ENCODE results near the gene LYSMD3.

Gene LYSMD3

DNA sequence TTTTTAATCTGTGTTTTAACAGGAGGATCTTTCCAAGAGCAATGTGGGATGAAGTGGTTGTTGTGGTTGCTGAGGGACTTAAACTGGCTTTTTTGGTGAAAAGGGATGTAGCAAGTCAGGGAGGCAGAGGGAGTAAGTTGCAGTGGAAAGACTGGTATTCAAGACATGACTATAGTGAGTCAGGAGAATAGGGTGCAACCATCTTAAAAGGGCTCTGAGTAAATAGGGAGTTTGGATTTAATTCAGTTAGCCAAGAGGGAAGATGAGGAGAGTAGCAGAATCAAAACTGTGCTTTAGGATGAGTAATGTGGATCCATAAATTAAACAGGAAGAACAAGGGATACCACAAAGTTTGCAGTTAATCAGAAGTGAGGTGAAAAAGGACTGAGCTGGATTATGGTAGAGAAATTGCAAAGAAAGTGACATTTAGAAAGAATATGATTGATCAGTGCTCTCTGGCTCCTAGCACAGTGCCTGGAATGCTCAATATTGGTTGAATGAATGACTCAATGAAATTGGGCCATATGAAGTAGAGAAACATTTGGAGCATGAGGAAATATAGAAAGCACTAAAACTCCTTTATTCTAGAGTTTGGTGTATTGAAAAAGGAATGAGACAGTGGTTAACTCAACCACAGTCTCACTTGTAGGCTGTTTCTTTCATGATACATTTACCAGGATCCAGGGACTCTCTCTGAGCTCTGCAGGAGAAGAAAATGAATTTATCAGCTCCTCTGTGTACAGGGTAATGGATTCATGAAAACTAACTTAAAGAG lies 49.6 kb downstream of the LYSMD3 start:
- DNase-seq, result no peak

DNA sequence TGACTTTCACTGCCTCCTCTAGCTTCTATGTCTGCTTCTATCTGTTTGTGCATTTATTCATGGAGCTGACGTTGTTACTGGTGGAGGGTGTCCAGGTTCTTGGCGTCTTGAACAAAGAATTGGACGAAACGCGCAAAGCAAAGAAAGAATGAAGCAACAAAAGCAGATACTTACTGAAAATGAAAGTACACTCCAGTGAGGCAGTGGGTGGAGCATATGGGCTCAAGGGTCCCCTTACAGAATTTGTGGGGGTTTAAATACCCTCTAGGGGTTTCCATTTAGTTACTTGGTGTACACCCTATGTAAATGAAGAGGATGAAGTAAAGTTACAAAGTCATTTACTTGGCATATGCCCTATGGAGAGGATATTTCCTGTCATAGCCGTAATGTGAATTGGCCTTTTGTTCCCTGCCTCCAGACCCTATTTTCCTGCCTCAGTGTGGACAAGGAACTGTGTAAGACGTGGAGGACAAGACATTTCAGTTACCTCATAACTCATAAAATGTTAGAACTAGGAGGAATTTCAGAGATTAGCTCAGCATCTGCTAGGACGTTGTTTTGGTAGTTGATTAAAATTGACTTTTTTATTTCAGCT lies 51.7 kb downstream of the LYSMD3 start:
- no peak for DNase-seq

DNA sequence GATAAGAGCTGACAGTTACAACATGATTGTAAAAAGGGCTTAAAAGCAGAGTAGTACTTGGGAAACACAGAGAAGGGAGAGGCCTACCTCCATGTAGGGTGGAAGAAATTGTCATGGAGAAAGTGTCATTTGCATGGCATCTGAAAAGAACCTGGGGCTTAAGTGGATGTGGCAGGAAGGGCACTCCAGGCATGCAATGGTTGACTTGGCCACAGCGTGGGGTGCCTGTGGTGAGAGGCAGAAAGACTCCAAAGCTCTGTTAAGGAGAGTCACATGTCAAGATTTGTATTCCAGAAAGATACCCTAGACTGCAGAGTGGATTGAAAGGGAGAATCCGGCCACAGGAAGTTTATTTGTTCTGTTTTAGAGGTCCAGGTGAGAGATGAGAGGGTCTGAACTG lies 52.3 kb downstream of the LYSMD3 start:
- peak; percentile 43 to 66 for DNase-seq

DNA sequence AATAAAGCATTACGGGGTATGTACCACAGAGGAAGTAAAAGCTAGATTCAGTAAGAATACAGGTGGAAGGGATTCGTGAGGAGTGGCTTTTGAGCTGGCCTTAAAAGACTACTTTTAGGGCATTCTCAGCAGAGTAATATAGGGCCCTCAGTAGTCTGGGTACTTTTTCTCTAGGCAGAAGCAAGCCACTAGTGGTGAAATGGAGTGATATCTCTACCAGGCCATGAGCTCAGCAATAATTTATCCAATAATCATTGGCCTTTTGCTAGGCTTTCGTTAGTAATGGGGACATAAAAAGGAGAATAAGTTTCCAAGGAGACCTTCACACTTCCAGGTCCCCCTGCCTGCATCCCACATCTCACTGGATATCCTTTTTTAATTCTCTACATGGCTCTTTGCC lies 53.0 kb downstream of the LYSMD3 start:
- DNase-seq, result no peak

DNA sequence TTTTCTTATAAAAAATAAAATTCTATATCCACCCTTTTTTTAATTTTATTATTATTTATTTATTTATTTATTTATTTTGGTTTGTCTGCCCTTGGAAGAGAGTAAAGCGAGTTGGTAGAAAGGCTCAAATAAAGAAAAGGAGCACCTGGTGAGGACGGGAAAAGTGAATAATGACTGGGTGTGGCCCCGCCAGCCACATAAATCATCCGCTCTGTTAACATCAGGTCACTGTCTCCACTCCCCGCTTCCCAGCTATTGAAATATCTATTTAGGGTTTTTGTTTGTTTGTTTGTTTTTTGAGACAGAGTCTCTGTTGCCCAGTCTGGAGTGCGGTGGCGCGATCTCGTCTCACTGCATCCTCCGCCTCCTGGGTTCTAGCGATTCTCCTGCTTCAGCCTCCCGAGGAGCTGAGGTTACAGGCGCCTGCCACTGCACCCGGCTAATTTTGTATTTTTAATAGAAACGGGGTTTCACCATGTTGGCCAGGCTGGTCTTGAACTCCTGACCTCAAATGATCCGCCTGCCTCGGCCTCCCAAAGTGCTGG lies 53.9 kb downstream of the LYSMD3 start:
- DNase-seq, result peak in 1 of 2 experiments; percentile 1

DNA sequence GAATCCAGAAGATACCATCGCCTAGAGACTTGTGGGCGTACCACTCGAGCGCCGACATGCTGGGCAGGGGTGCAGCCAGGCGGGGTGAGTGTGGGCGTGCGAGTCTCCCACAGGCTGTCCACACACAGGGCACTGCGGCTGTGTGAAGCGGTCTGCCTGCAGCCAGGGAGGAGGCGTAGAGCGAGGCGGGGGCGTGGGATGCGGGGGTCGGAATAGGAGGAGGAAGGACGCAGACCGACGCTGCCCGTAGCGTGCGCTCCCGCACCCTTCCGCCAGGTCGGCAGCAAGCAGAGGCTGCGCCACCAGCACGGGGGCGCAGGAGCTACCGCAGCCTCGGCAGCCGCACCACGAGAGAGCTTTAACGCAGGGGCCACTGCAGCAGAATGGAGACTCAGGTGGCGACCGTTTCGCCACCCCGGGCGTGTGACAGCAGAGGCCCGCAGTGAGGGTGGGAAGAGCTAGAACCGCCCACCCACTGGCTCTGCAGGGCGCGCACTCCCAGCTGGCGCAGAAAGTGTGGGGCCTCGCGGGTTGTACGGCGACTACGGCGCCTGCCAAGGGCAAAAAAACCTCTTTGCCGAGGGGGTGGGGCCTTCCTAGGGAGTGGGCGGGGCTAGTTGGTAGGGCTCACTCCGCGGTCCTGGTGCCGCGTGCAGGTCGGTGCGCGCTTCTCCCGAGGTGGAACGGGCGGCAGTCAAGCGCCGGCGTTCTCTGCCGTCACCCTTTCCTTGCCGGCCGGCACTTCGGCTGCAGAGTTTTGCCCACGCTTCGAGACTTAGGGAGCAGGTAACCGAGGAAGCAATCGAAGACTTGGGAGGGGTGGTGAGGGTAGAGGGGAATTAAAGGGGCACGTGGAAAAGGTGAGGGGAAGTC lies 54.9 kb downstream of the LYSMD3 start, which contains the start of the genes MBLAC2 and POLR3G:
MBLAC2 (minus strand) TSS at position 537 of the 873 bp plus-strand sequence; CDS start at position 58, 479 bp downstream.
POLR3G (plus strand) TSS at position 630 of the 873 bp plus-strand sequence. CDS start 10,704 bp downstream, outside the sequence.
- DNase-seq, result peak; percentile 78 to 91

DNA sequence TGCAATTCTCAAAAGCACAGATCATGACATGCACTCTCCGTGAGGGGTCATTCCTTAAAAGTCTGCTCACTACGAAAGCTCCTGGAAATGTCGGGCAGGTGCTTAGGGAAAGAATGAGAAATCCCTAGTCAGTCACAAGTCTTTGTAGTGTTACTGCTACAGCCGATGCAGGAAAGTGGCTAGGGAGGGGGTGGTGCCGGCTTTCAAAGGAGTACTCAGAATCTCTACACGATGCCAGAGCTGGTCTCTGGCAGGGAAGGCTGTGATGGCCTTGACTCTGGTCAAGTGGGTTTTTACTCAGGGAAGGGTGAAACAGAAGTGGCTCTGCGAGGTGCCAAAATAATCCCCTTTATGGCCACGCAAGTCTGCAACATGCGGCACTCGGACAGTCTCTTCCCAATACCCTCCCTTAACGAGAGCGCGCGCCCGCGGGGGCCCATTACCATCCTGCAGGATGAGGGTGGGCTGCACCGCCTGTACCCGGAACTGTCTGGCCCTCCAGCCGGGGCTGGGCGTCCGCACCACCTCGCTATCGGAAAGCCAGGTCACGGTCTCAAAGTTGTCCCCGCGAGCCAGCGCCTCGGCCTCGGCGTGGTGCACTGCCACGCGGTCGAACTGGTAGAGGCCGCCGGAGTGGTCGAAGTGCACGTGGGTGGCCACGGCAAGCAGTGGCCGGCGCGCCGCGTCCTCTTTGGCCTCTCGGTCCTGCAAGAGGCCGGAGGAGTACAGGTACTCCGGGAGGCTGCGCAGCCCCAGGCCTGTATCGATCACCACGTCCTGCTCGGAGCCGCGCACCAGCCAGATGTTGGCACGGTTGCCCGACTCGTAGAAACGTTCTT lies 55.8 kb downstream of the LYSMD3 start:
- peak in 1 of 2 experiments; percentile 72 for DNase-seq

DNA sequence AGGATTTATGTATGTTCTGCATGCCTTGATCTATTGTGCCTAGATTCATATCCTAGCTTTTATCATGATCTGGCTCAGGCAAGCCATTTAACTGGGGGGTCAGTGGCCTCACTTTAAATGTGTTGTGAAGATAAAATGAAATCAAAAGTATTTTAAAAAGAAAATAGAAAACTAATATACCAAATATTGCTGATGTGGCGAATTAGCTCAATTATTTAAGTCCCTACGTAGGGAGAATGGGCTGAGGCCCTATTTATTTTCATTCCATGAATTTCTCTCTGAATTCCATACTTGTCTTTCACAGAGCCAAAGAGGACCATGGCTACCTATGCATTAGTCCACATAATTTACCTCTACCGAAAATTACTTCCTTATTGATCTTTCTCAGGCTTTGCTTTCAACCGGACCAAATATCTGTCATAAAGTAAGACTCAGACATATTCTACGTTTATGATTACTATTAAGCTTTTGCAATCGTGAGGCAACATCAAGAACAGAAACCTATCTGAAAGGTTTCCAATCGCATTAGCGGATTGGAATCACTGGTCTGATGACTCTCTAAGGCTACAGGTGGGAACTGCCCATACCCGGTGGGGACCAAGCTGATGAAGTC lies 56.5 kb downstream of the LYSMD3 start:
- no peak for DNase-seq
